Heart right ventricle (tissue), 12 donors: ENCODE measurements around the gene PIH1D2. TPM values are rescaled to one million over a fixed set of nuclear protein-coding genes. Genes with fewer than 3 reads are reported as not detected.

Experiments
- polyA plus RNA-seq, 2 donors: library from polyadenylated mRNA; stranded (reverse); fragments of 200-250 nt; gene quantifications; one replicate each; pipeline ENCODE4 v1.2.3, GENCODE V29; 2013
- total RNA-seq, 10 donors: library from RNA; stranded (reverse); fragmentation: NEBNext Ultra II Directional in 3 of 10; extraction: Animal tissue kit (Norgen Biotek cat#: 25700) in 3 of 10; gene quantifications; one replicate each; pipeline versions ENCODE4 v1.2.1 to v1.2.4, GENCODE V29; 2021 to 2023
- donor health status: ischemic (EF 13 %, LVEDD 7.1; RV severe dilation, severe dysfunction).
- donor health status: healthy with polysubstance abuse.
- donor health status: DM: no; HTN: yes; CAD: no.
- donor health status: DM: no; HTN: no; CAD: no.
- donor health status: ischemic (EF 25% LVEDD 6.9; RV normal size, moderate dysfunction).
- donor health status: ischemic (EF 25% LVEDD 5.7; RV mildly dilated, moderate dysfunction).
- donor health status: healthy.
- donor health status: nonischemic (EF 11% LVEDD 7.7; RV severe dilation, severe dysfunction).
- donor health status: DM: yes; HTN: yes; CAD: no.
- donor health status: PGD.
- donor health status: ischemic (EF 29% LVEDD 5.4; RV normal size, mild dysfunction).
- donor health status: nonischemic (EF 23%, LVEDD 6.1; RV moderate dilation, normal function).

Gene PIH1D2
- total and polyA plus RNA-seq, 12 donors = 1.0 to 3.5 (median 1.9) TPM

Other genes starting within 250 kb of the PIH1D2 start
- 10 to 100 TPM; 12.8 to 26.5 (median 17.8) TPM for gene ALG9, start 202.4 kb downstream of the PIH1D2 start, total RNA-seq
- 10 to 100 TPM; 20.0 to 25.8 TPM for gene ALG9, start 202.4 kb downstream of the PIH1D2 start, polyA plus RNA-seq
- gene FDXACB1, start 194.9 kb downstream of the PIH1D2 start, total RNA-seq = 1 to 10 TPM; 1.1 to 2.0 (median 1.5) TPM
- 1 to 10 TPM in 1 of 2 donors, under 1 TPM in 1; 0.86 to 1.3 TPM for gene FDXACB1, start 194.9 kb downstream of the PIH1D2 start, polyA plus RNA-seq
- gene CFAP68, start 194.5 kb downstream of the PIH1D2 start, total RNA-seq = 10 to 100 TPM; 17.5 to 38.5 (median 31.5) TPM
- gene CFAP68, start 194.5 kb downstream of the PIH1D2 start, polyA plus RNA-seq = 10 to 100 TPM; 14.7 to 24.6 TPM
- over 10,000 TPM in 2 of 10 donors, 1,000 to 10,000 TPM in 8; 7,877 to 10,608 (median 8,590) TPM for gene CRYAB, start 162.2 kb downstream of the PIH1D2 start, total RNA-seq
- gene CRYAB, start 162.2 kb downstream of the PIH1D2 start, polyA plus RNA-seq = over 10,000 TPM in 1 of 2 donors, 1,000 to 10,000 TPM in 1; 7,695 to 25,436 TPM
- gene HSPB2, start 161.3 kb downstream of the PIH1D2 start, total RNA-seq = 10 to 100 TPM; 18.9 to 65.4 (median 29.1) TPM
- gene HSPB2, start 161.3 kb downstream of the PIH1D2 start, polyA plus RNA-seq = 100 to 1,000 TPM in 1 of 2 donors, 10 to 100 TPM in 1; 37.7 to 136 TPM
- gene C11orf52, start 155.1 kb downstream of the PIH1D2 start, total RNA-seq = 1 to 10 TPM in 8 of 10 donors, under 1 TPM in 2; 0.48 to 4.1 (median 1.6) TPM
- gene C11orf52, start 155.1 kb downstream of the PIH1D2 start, polyA plus RNA-seq = 1 to 10 TPM; 3.0 to 3.2 TPM
- 10 to 100 TPM in 9 of 10 donors, 1 to 10 TPM in 1; 5.6 to 36.8 (median 28.6) TPM for gene DIXDC1, start 136.7 kb downstream of the PIH1D2 start, total RNA-seq
- gene DIXDC1, start 136.7 kb downstream of the PIH1D2 start, polyA plus RNA-seq = 1 to 10 TPM; 4.7 to 5.6 TPM
- gene DLAT, start 48.6 kb downstream of the PIH1D2 start, total RNA-seq = 100 to 1,000 TPM; 128 to 191 (median 171) TPM
- gene DLAT, start 48.6 kb downstream of the PIH1D2 start, polyA plus RNA-seq = 10 to 100 TPM; 27.4 to 46.4 TPM
- gene NKAPD1, start 282 bp upstream of the PIH1D2 start, total RNA-seq = 10 to 100 TPM in 1 of 10 donors, 1 to 10 TPM in 9; 5.8 to 10.5 (median 8.0) TPM
- 1 to 10 TPM; 5.2 to 7.3 TPM for gene NKAPD1, start 282 bp upstream of the PIH1D2 start, polyA plus RNA-seq
- gene TIMM8B, start 12.7 kb upstream of the PIH1D2 start, total RNA-seq = 100 to 1,000 TPM; 142 to 194 (median 168) TPM
- gene TIMM8B, start 12.7 kb upstream of the PIH1D2 start, polyA plus RNA-seq = 100 to 1,000 TPM; 147 to 193 TPM
- gene SDHD, start 12.9 kb upstream of the PIH1D2 start, total RNA-seq = 100 to 1,000 TPM; 205 to 330 (median 279) TPM
- gene SDHD, start 12.9 kb upstream of the PIH1D2 start, polyA plus RNA-seq = 100 to 1,000 TPM; 121 to 187 TPM
- 1 to 10 TPM in 5 of 10 donors, under 1 TPM in 5; 0.28 to 5.7 (median 1.0) TPM for gene IL18, start 90.1 kb upstream of the PIH1D2 start, total RNA-seq
- gene IL18, start 90.1 kb upstream of the PIH1D2 start, polyA plus RNA-seq = 1 to 10 TPM; 1.3 to 4.2 TPM
- gene TEX12, start 93.4 kb upstream of the PIH1D2 start, total RNA-seq = 1 to 10 TPM in 1 of 10 donors, under 1 TPM in 1, not detected in 8; 0.49 to 1.6 TPM
- gene TEX12, start 93.4 kb upstream of the PIH1D2 start, polyA plus RNA-seq = under 1 TPM in 1 of 2 donors, not detected in 1; 0.06 TPM
- 100 to 1,000 TPM in 3 of 10 donors, 10 to 100 TPM in 7; 46.2 to 137 (median 86.5) TPM for gene BCO2, start 101.5 kb upstream of the PIH1D2 start, total RNA-seq
- 100 to 1,000 TPM in 1 of 2 donors, 10 to 100 TPM in 1; 39.3 to 132 TPM for gene BCO2, start 101.5 kb upstream of the PIH1D2 start, polyA plus RNA-seq
- gene PTS, start 152.4 kb upstream of the PIH1D2 start, total RNA-seq = 10 to 100 TPM; 22.5 to 36.3 (median 26.5) TPM
- gene PTS, start 152.4 kb upstream of the PIH1D2 start, polyA plus RNA-seq = 10 to 100 TPM; 47.8 to 75.0 TPM
- not detected for gene PLET1, start 186.8 kb upstream of the PIH1D2 start, total RNA-seq
- not detected for gene PLET1, start 186.8 kb upstream of the PIH1D2 start, polyA plus RNA-seq